ENCODE measurements around the gene WAPL. TPM values are rescaled to one million over a fixed set of nuclear protein-coding genes. Genes with fewer than 3 reads are reported as not detected.

The WAPL gene
- total RNA-seq, 1 donor from 2014 or later, result 29.7 TPM

GRCh38 chr10:86411852-86412560 lies 109.6 kb downstream of the WAPL start:
- Histone ChIP-seq H3K4me3 (ENCODE audit: low read depth, low read length) (no peak overlapping the region), H3K36me3 (ENCODE audit: control insufficient read depth, insufficient read depth, low read length) (no peaks in the 10 kb centered on the region), H3K27me3 (ENCODE audit: control insufficient read depth, insufficient read depth, low read length) (no peaks in the 10 kb centered on the region)
- TF ChIP-seq CTCF (IDR thresholded peaks at IDR 0.05; ENCODE audit: insufficient read depth, low read length, poor library complexity, severe bottlenecking), result no peak
- DNase-seq (ENCODE audit: low read depth), result no peak

- no peak for TF ChIP-seq CTCF (IDR thresholded peaks at IDR 0.05; ENCODE audit: insufficient read depth, low read length, poor library complexity, severe bottlenecking)
- Histone ChIP-seq H3K36me3 (ENCODE audit: control insufficient read depth, insufficient read depth, low read length) (no peaks in the 10 kb centered on the region), H3K4me3 (ENCODE audit: low read depth, low read length) (no peak overlapping the region), H3K27me3 (ENCODE audit: control insufficient read depth, insufficient read depth, low read length) (no peaks in the 10 kb centered on the region)
- DNase-seq (ENCODE audit: low read depth), result no peak
These were observed 110.2 kb downstream of the WAPL start for GRCh38 chr10:86411281-86411841.

GRCh38 chr10:86410542-86411124 lies 111.0 kb downstream of the WAPL start:
- TF ChIP-seq CTCF (IDR thresholded peaks at IDR 0.05; ENCODE audit: insufficient read depth, low read length, poor library complexity, severe bottlenecking), result no peak

GRCh38 chr10:86409183-86409582 lies 112.4 kb downstream of the WAPL start:
- H3K27me3 ChIP-seq (ENCODE audit: control insufficient read depth, insufficient read depth, low read length), result no peaks in the 10 kb centered on the region
- no peak for DNase-seq (ENCODE audit: low read depth)
- H3K4me3 ChIP-seq (ENCODE audit: low read depth, low read length), result no peak overlapping the region
- H3K36me3 ChIP-seq (ENCODE audit: control insufficient read depth, insufficient read depth, low read length), result no peaks in the 10 kb centered on the region
- TF ChIP-seq CTCF (IDR thresholded peaks at IDR 0.05; ENCODE audit: insufficient read depth, low read length, poor library complexity, severe bottlenecking), result no peak

More at GRCh38 chr10:86410542-86411124, 111.0 kb downstream of the WAPL start:
- Histone ChIP-seq H3K4me3 (ENCODE audit: low read depth, low read length) (no peak overlapping the region), H3K27me3 (ENCODE audit: control insufficient read depth, insufficient read depth, low read length) (no peaks in the 10 kb centered on the region), H3K36me3 (ENCODE audit: control insufficient read depth, insufficient read depth, low read length) (no peaks in the 10 kb centered on the region)
- DNase-seq (ENCODE audit: low read depth), result peak; percentile 56

DNA sequence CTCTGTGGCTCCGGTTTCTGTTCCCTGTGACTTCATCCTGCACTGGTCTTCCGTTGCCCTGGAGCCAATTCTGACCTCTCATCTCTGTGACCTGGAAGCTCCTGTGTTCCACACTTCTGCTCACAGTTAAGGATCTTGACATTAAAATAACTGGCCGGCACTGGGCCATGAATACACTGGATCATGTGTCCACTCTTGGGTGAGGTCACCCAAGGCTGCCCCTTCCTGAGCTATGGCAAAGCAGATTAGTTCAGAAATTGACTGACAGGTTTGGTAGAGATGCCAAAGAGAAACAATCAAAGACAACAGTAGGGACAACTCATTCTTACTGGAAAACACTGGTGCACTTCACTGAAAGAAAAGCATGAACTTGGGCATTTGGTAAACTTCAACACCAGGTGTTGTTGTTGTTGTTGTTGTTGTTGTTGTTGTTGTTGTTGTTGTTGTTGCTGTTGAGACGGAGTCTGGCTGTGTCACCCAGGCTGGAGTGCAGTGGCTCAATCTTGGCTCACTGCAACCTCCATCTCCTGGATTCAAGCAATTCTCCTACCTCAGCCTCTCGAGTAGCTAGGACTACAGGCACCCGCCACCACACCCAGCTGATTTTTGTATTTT lies 118.3 kb downstream of the WAPL start:
- Histone ChIP-seq H3K27me3 (ENCODE audit: control insufficient read depth, insufficient read depth, low read length) (no peaks in the 10 kb centered on the region), H3K4me3 (ENCODE audit: low read depth, low read length) (no peak overlapping the region), H3K36me3 (ENCODE audit: control insufficient read depth, insufficient read depth, low read length) (no peaks in the 10 kb centered on the region)
- peak; percentile 43 for DNase-seq (ENCODE audit: low read depth)
- TF ChIP-seq CTCF (IDR thresholded peaks at IDR 0.05; ENCODE audit: insufficient read depth, low read length, poor library complexity, severe bottlenecking), result no peak
